C1 segment of cervical spinal cord (tissue), 14 donors: ENCODE results near the gene PRPSAP1.

Source experiments
- DNase-seq, 14 donors: peaks; one replicate each; lab custom pipeline; 2025; lab: John Stamatoyannopoulos, UW

PRPSAP1 gene

DNA sequence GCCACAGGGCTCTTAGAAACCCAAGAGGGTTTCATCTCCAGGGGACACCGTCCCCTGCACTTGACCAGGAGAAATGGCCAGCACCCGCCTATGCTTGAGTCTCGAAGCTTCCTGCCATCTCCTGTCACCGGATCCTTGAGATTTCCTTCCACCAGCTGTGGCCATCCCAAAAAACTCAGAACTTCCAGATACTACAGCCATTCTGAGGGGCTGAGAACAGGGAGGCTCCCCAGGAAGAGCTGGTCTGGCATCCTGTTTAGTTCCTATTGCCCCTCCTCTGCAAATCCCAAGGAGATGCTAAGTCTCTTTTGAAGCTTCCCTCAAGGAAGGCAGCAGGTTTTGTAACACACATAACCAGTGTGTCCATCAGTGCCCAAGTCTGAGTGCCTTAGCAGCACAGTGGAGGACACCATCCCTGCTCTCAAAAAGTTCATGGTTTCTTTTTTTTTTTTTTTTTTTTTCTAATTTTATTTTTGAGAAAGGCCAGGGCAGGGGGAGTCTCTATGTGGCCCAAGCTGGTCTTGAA is 86.6 kb downstream of the PRPSAP1 start:
- no peak for DNase-seq

DNA sequence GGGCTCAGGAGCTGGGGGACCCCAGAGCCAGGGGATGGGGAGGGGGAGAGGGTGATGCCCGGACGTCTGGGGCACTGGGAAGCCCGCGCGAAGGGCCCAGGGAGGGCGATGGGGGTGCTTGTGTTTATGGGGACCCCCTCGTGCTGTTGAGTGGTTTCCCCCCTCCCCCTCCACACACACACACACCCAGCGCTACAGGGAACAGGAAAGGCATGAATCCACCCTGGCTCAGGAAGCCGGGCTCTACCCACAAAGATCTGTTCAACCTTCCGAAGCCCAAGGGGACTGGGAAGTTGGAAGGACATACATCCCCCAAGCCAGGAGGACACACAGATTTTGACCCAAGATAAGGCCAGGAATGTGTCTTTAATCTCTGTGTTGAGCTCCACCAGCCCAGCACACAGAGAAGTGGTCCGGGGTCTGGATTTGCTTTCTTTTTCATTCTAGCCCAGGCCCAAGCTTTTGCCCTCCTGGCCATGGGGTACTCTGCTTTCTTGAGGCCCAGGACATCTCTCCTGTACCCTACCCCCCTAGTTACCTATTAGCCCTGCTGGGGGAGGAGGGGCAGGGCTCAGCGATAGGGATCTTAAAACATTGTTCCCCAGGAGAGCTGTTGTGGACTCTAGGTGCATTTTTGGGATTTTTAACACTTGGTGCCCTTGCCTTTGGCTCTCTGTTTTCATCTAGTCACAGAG is 87.3 kb downstream of the PRPSAP1 start:
- DNase-seq: peak in 2 of 14 donors; percentile 48 to 49

DNA sequence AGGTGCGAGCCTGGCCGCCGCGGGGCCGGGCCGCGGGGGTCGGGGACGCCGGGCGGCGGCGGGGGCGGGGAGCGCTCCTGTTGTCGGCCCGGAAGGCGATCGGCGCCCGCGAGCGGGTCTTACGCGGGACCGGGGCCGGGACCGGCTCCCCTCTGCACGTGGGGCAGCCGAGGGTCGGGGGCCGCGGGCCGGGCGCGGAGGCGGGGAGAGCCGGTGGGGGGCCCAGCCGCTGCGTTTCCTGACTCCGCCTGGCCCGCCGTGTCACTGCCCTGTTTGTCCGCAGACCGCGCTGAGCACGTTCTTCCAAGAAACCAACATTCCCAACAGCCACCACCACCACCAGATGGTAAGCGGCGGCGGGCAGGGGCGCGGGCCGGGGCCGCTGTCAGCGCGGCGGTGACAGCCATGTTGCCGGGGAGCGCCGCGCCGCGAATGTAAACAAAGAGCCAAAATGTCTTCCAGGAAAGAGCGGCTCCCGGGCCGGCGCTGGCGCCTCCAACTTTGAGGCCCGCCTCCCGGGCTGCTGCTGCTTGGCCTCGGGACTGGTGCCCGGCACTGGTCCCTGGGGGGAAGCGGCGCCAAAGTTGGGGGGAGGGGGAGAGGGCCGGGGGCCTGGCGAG is 88.0 kb downstream of the PRPSAP1 start:
- DNase-seq: peak in 8 of 14 donors; percentile 19 to 64 (median 51)

DNA sequence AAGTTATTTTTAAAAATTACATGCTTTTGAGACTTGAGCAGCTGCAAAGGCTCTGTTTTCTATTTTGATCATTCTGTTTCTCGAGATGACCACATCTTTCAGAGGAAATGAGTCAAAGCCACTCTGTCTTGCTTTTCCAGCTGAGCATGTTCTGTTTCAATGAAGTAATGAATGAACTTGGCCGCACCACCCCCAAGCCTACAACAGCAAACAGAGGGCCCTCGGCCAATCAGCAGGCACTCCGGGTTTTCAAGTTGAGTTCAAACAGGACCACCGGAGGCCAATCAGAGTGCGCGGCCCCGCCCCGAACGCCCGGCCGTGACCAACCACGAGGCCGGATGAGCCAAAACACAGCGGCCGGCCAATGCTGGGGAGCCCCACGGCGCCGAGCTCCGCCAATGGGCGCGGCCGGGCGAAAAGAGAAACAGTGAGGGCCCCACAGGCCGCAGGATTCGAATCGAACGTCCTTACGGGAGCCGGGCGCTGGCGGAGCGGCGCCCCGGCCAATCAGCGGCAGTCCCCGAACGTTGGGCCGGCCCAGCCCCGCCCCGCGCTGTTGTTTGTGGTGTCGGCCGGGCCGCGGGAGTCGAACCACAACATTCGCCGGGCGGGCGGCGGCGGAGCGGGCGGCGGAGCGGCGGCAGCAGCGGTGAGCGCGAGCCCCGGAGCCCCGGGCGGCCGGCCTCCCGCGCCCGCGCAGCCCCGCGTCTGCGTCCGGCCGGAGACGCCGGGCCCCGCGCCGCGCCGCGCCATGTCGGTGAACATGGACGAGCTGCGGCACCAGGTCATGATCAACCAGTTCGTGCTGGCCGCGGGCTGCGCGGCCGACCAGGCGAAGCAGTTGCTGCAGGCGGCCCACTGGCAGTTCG is 88.7 kb downstream of the PRPSAP1 start, which contains the start of gene UBALD2:
UBALD2 (plus strand) TSS at position 594 of the 869 bp plus-strand sequence; CDS start at position 752, 158 bp downstream.
- DNase-seq: peak; percentile 93 to 100 (median 98)

DNA sequence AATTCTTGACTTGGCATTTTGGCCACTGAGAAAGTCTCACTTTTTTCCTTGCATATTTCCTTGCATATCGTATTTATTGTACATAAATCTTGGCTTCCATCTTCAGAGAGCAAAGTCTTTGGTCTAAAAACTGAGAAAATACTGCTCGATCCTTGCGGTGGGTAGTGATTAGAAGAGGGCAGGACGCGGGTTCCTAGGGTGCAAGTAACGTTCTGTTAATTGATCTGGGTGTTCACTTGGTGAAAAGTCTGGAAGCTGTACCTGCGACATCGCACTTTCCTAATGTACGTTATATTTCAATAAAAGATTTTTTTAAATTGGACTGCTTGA is 89.3 kb downstream of the PRPSAP1 start:
- DNase-seq: no peak

DNA sequence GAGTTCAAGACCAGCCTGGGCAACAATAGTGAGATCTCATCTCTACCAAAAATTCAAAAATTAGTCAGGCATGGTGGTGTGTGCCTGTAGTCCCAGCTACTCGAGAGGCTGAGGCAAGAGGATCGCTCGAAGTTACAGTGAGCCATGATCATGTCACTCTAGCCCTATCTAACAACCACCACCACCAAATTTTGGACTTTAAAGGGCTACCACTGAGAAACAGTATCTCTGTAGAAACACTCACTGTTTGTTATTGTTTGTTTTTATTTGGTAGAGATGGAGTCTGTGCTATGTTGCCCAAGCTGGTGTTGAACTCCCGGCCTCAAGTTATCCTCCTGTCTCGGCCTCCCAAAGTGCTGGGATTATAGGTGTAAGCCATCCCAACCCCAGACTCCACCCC is 89.8 kb downstream of the PRPSAP1 start:
- DNase-seq: no peak

DNA sequence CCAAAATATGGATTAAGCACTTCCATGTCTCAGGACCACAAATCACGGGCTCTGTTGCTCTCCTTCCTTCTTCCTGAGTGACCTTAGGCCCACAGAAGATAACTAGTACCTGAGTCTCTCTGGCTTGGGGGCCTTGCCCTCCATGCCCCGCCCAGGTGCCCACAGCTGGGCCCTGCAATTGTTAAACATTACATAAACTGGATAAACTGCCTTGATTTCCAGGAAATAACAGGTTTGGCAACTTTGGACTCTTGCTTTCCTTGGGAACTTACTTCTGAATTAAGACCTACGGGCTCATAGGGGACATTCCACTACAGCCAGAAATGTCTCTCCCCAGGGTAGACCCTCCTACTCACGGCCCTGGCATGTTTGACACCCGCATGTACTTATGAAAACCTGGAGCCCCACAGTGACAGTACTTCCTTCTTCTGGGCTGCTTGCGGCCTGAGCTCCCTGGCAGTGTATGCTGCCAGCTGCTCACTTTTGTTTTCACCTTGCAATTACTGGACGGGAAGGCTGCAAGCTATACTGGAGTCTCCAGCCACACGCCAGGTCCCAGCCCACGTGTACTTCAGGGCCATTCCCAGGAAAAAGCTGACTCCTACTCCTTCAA is 90.9 kb downstream of the PRPSAP1 start:
- DNase-seq: peak in 1 of 14 donors; percentile 40

DNA sequence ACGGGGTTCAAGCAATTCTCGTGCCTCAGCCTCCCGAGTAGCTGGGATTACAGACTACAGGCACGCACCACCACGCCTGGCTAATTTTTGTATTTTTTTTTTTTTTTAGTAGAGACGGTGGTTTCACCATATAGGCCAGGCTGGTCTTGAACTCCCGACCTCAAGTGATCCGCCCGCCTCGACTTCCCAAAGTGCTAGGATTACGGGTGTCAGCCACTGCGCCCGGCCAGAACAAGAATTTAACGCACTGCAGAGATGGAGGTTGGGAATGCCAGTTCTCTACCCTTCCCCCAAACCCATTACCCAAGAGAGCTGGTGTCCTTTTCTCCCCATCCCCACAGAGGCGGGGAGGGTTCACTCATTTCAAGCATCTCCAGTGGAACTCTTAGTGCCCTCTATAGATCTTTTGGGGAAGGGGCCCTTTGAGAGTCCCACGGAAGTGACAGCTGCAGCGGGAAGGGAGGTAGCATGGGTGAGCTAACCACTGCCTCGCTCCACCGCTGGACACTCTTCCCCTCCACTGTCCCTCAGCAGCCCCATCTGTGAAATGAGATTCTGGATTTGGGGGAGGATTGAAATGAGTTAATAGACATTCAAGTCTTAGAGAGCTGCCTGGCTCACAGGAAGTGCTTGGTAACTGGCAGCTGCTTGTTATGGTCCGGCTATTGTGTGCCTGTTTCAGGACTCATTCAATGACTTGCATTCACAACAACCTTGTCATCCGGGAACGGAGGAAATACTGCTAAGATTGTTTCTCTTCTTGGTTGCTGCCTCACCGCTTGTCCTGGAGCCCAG is 92.1 kb downstream of the PRPSAP1 start:
- peak in 4 of 14 donors; percentile 26 to 76 (median 34) for DNase-seq

DNA sequence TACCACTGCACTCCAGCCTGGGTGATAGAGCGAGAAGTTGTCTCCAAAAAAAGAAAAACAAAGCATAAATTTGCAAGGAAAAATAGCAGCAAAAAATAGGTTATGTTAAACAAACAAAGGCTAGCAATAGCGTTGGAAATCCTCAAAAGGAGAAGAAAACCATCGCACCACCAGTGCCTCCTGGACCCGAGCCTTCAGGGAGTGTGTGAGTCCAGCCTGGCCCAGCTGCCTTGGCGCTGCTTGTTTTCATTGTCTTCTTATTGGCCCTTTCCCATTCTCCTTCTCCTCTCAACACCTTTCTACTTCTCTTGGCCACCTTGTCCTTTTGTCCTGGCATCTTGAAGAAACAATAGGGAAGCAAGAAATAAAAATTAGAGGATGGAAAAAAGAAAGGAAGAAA is 93.0 kb downstream of the PRPSAP1 start:
- no peak for DNase-seq

DNA sequence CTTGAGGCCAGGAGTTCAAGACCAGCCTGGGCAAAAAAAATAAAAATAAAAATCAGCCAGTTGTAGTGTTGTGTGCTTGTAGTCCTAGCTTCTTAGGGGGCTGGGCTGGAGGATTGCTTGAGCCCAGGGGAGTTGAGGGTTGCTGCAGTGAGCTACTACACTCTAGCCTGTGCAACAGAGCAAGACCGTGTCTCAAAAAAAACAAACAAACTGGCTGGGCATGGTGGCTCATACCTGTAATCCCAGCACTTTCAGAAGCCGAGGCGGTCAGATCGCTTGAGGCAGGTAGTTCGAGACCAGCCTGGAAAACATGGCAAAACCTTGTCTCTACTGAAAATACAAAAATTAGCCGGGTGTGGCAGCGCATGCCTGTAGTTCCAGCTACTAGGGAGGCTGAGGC is 93.5 kb downstream of the PRPSAP1 start:
- DNase-seq: no peak
